OCI-LY3 (cell line): Measurements from ENCODE around the gene GNAQ.

ENCODE experiments used
- H2AFZ ChIP-seq: fragments of 200-600, 300-600 bp; shearing (Covaris generic); 2 replicates; pipeline ENCODE4 v1.6.0; 2014; ENCODE audit warnings: antibody characterized with exemption, low read depth, low read length
- H3K27ac ChIP-seq: fragments of 200-600, 300-600 bp; sonication (generic); 2 replicates; pipeline ENCODE4 v1.5.1; 2014; ENCODE audit warnings: mild to moderate bottlenecking, low read length, moderate library complexity, mixed read lengths
- H3K27me3 ChIP-seq: fragments of 200-600, 300-600 bp; sonication (generic); 2 replicates; pipeline ENCODE4 v1.6.1; 2014; ENCODE audit warnings: low read depth, low read length, mixed read lengths
- H3K36me3 ChIP-seq: fragments of 200-600, 300-600 bp; sonication (generic); replicated peaks from 2 replicates; pipeline ENCODE3; 2014; ENCODE audit warnings: low read depth, low read length, mixed read lengths
- H3K4me1 ChIP-seq: fragments of 300-600, 200-600 bp; sonication (generic); 2 replicates; pipeline ENCODE4 v1.6.1; 2014; ENCODE audit warnings: low read length, mixed read lengths
- H3K4me2 ChIP-seq: fragments of 200-600, 300-600 bp; sonication (generic); 2 replicates; pipeline ENCODE4 v1.6.1; 2014; ENCODE audit warnings: low read length, mixed read lengths
- H3K4me3 ChIP-seq: fragments of 300-600, 200-600 bp; sonication (generic); 2 replicates; pipeline ENCODE4 v1.5.1; 2014; ENCODE audit warnings: antibody characterized with exemption, mild to moderate bottlenecking, low read length, moderate library complexity
- H3K79me2 ChIP-seq: fragments of 300-600, 200-600 bp; shearing (Covaris generic); 2 replicates; pipeline ENCODE4 v1.6.1; 2014; ENCODE audit warnings: mild to moderate bottlenecking, low read length, mixed read lengths
- H3K9ac ChIP-seq: fragments of 300-600, 200-600 bp; shearing (Covaris generic); 2 replicates; pipeline ENCODE4 v1.6.0; 2014; ENCODE audit warnings: mild to moderate bottlenecking, low read length, moderate library complexity
- H3K9me3 ChIP-seq: fragments of 200-600, 300-600 bp; shearing (Covaris generic); 2 replicates; pipeline ENCODE4 v1.6.1; 2014; ENCODE audit warnings: low read length, mixed read lengths; ENCODE audit not compliant: insufficient read depth
- H4K20me1 ChIP-seq: fragments of 200-600, 300-600 bp; sonication (generic); 2 replicates; pipeline ENCODE4 v1.6.1; 2016; ENCODE audit warnings: low read length, mixed read lengths; ENCODE audit not compliant: insufficient read depth
- EZH2phosphoT487 ChIP-seq: fragments of 200-600 bp; shearing (Covaris generic); IDR thresholded peaks from 2 replicates; pipeline ENCODE4 v1.6.1; 2018; ENCODE audit warnings: antibody characterized with exemption, mixed run types, low read depth
- TF ChIP-seq, protein P1 (sequence below): fragments of 200-600, 300-600 bp; sonication (generic); IDR thresholded peaks from 2 replicates; pipeline ENCODE4 v1.5.1; 2014; ENCODE audit warnings: antibody characterized with exemption, low read length, low read depth

The GNAQ gene

DNA sequence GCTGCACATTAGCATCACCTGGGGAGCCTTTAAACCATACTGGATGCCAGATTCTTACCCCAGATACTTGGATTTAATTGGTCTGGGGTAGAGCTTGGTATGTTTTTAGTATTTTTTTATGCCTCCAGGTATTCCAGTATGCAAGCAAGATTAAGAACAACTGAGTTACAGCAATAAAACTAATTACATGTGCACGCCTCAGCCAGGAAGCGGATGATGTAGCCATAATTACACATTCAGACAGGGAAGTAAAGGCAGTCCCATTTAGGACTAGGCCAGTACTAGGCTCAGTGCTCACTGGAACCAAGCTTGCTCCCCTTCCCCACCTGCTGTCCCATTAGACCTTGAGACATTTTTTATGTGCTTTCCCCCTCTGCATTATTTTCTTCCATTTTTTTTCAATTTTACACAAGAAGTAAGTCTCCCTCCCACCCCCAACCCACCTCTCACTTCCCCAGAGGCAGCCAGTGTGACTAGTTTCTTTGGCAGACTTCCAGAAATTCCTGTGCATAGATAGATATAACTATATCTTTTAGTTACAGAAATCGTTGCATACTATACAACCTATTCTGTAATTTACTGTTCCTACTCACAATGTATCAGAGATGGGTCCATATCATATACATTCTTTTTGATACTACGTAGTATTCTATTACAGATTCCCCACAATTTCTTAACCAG is 7.1 kb upstream of the GNAQ start:
- no peaks in the 10 kb centered on the region for H4K20me1 ChIP-seq
- no peak overlapping the region for H3K9ac ChIP-seq
- H2AFZ ChIP-seq, result no peak overlapping the region
- H3K4me3 ChIP-seq, result no peak overlapping the region
- no peak for TF ChIP-seq EZH2phosphoT487
- TF ChIP-seq, protein P1, sequence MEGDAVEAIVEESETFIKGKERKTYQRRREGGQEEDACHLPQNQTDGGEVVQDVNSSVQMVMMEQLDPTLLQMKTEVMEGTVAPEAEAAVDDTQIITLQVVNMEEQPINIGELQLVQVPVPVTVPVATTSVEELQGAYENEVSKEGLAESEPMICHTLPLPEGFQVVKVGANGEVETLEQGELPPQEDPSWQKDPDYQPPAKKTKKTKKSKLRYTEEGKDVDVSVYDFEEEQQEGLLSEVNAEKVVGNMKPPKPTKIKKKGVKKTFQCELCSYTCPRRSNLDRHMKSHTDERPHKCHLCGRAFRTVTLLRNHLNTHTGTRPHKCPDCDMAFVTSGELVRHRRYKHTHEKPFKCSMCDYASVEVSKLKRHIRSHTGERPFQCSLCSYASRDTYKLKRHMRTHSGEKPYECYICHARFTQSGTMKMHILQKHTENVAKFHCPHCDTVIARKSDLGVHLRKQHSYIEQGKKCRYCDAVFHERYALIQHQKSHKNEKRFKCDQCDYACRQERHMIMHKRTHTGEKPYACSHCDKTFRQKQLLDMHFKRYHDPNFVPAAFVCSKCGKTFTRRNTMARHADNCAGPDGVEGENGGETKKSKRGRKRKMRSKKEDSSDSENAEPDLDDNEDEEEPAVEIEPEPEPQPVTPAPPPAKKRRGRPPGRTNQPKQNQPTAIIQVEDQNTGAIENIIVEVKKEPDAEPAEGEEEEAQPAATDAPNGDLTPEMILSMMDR, result no peak
- H3K4me1 ChIP-seq, result peaks cover 19% of the 10 kb centered on the region
- no peak overlapping the region for H3K27ac ChIP-seq
- no peak overlapping the region; the same call in 1 of the 2 replicates for H3K4me2 ChIP-seq
- H3K9me3 ChIP-seq, result no peaks in the 10 kb centered on the region
- no peaks in the 10 kb centered on the region for H3K79me2 ChIP-seq
- no peaks in the 10 kb centered on the region for H3K36me3 ChIP-seq
- no peaks in the 10 kb centered on the region for H3K27me3 ChIP-seq

DNA sequence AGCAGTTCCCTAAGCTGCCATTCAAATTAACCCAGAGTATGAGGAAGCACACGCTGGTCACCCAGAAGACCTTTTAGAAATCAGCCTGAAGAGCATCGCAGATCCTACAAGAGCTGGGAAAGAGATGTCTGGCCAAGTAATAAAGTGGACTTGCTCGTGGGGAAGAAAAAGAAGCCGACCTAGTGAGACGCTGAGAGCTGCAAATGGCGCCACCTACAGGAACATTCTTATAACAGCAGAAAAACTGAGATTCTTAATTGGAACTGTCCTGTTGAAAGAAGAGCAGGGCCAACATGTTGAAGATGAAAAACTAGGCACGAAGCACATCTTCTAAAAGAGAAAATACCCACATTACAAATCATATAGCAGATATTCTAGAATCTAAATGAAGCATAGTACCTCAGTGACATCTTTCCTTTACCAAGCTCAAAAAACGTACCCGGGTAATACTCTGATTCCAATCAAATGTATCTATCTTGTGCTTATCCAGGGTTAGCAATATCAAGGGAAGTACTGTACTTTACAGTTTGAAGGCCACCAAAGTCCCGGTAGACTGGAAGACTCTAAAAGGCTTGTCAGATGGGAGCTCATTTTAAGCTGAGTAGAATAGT is 3.9 kb upstream of the GNAQ start:
- Histone ChIP-seq H3K9ac (peak overlapping the region; percentile 25; the same call in 1 of the 2 replicates), H3K4me3 (peak overlapping the region; percentile 56), H2AFZ (peak overlapping the region; percentile 87), H3K9me3 (no peaks in the 10 kb centered on the region), H3K4me2 (peak overlapping the region; percentile 75), H3K36me3 (no peaks in the 10 kb centered on the region), H3K27me3 (no peaks in the 10 kb centered on the region), H3K79me2 (no peaks in the 10 kb centered on the region), H3K27ac (no peak overlapping the region), H3K4me1 (peaks cover 19% of the 10 kb centered on the region), H4K20me1 (no peaks in the 10 kb centered on the region)
- TF ChIP-seq EZH2phosphoT487, result no peak
- TF ChIP-seq, protein P1, result peak; percentile 84

DNA sequence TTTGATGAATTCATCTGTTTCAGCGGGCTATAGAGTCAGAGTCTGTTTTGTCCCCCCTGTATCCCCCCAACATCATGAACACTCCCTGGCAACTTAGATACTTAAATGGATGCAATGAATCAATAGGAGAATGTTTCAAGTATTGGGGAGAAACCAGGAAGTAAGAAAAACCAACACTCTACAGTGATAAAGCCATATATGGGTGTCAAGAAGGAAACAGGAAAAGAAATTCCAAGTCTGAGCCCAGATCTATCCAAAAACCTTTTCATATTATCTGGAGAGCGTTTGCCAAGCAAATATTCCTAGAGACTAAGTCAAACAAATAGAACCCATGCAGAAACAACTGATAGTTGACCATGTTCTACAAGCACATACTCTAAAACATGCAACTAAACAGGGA is 2.3 kb upstream of the GNAQ start:
- Histone ChIP-seq H3K79me2 (no peaks in the 10 kb centered on the region), H3K36me3 (no peaks in the 10 kb centered on the region), H3K9me3 (no peaks in the 10 kb centered on the region), H3K4me3 (no peak overlapping the region), H3K4me1 (peaks cover 17% of the 10 kb centered on the region), H3K9ac (no peak overlapping the region), H3K27me3 (no peaks in the 10 kb centered on the region), H3K27ac (no peak overlapping the region), H2AFZ (no peak overlapping the region), H3K4me2 (no peak overlapping the region), H4K20me1 (no peaks in the 10 kb centered on the region)
- TF ChIP-seq, protein P1, result no peak
- TF ChIP-seq EZH2phosphoT487, result no peak

DNA sequence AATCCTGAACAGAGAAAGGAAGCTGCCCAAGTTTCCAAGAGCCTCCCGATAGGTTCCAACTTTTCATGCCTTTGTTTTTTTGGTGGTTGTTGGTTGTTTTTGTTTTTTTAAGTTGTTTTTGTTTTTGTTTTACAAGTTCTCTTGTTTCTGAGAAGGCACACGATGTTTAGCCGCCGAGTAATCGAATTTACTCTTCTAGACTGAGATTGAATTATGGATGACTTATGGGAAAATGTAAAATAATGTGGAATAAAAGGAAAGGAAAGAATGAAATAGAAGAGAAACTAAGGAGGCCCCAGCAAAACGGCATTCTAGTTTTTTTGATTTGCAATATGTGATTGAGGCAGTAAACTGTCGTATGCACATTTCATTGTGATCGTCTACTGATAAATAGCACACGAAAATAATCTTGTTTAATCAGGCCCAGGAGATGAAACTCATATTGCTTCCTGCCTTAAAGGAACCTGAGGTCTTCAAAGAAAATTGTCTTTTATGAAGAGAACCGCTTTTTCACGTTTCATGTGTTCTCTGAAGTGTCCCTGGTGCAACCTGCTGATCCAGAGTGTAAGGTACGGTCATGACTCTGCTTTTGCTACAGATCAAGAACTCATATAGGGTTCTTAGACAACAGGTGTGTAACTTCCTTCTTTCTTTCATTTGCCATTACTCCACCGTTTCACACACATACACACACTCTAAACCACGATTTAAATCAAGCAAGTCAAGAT is 1.3 kb upstream of the GNAQ start:
- no peaks in the 10 kb centered on the region for H3K27me3 ChIP-seq
- TF ChIP-seq, protein P1, result no peak
- TF ChIP-seq EZH2phosphoT487, result no peak
- H3K4me3 ChIP-seq, result no peak overlapping the region
- 0 out of 2 replicates have a peak overlapping the region, but pooled peaks have one; percentile 13 for H2AFZ ChIP-seq
- no peak overlapping the region for H3K27ac ChIP-seq
- H3K36me3 ChIP-seq, result no peaks in the 10 kb centered on the region
- no peak overlapping the region for H3K9ac ChIP-seq
- H3K79me2 ChIP-seq, result no peaks in the 10 kb centered on the region
- H4K20me1 ChIP-seq, result no peaks in the 10 kb centered on the region
- no peak overlapping the region for H3K4me2 ChIP-seq
- H3K9me3 ChIP-seq, result no peaks in the 10 kb centered on the region
- H3K4me1 ChIP-seq, result peaks cover 11% of the 10 kb centered on the region
